Cortex of kidney (tissue), 1 donor: ENCODE data around the gene ANKRD33B.

Experiments used
- DNase-seq: peaks from one replicate; lab custom pipeline; 2025; lab: John Stamatoyannopoulos, UW

ANKRD33B gene

GRCh38 chr5:10700516-10700915 lies 136.6 kb downstream of the ANKRD33B start:
- no peak for DNase-seq

- no peak for DNase-seq
These were observed 137.7 kb downstream of the ANKRD33B start for GRCh38 chr5:10701567-10702039.

GRCh38 chr5:10702040-10702629 lies 138.3 kb downstream of the ANKRD33B start:
- no peak for DNase-seq

DNA sequence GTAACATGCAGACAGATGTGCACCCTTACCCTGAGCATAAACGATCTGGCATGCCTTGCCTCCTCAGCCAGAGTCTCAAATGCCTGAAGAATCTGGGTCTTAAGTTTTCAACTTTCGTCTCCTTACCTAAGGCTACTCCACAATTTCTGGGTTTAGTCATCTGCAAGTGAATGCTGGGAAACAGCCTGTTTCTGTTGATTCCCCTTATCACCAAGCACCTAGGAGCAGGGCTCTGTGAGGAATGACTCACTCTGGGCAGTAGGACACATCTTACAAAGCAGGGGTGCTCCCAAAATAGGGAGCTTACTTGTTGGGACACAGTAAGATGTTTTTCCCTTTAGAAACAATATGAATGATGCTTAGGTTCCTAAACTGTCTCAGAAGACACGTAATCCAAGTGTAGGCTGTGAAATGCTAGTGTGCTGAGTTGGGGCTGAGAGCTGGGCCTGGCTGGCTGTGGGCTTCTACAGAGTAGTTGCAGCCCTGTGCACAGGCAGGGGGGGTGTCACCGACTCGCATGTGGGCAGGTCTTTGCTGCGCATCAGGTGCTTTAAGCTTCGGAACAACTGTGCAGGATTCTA lies 139.1 kb downstream of the ANKRD33B start:
- no peak for DNase-seq

DNA sequence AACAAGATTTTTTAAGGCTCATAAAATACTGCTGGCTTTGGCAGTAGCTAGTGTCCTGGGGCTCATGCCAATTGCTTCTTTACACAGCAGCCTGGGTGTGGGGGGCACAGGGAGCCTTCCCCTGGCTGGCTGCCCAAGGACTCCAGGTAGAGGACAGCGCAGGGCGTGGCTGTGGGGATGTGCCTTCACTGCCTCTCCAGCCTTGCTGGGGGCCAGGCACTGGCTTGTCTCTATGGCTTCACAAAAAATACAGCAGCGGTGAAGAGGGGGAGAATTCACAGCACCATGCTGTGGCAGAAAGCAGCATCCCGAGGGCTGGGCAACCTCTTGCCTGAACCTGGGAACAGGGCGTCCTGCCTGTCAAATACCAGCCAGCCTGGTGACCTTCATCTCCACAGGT lies 139.8 kb downstream of the ANKRD33B start:
- DNase-seq = no peak

DNA sequence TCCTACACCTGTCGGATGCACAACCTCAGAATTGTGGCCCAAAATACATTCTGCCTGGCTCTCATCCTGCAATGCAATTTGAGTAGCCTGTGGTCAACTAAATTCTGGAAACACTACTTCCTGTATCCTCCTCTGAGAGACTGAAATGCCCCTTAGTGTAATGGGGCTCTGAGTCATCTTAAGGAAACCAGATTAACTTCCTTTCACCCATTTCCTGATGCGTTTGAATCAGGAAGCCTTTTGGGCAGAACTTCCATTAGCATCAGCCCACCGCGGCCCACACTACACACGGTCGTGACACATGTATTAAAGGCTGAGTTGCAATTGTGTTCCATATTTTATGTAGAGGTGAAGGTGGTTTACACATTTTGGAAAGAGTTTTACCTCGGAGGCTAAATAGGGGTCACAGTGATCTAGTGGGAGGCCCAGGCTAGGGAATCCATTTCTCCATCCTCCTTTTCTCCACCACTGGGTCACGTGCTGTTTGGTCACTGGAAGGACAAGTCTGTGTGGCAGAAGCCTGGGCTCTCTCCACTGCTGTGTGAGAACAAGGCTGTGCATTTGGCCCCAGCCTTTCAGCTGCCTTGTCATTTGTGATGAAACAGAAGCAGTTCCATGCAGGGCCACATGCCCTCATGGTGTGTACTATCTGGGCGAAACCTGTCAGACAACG lies 141.2 kb downstream of the ANKRD33B start:
- no peak for DNase-seq

GRCh38 chr5:10705747-10706146 lies 141.9 kb downstream of the ANKRD33B start:
- no peak for DNase-seq

- DNase-seq = no peak
These were observed 142.5 kb downstream of the ANKRD33B start for GRCh38 chr5:10706326-10706725.
